Endothelial cell of umbilical vein (primary cell): ENCODE data around the gene HNRNPA2B1.
"Not testable (repeated sequence)": the region's sequence is repeated elsewhere in the genome, so short reads cannot be mapped to it uniquely, and the experiment has no call there.

Experiments used
- CTCF ChIP-seq, 2 donors: IDR thresholded peaks; 1 replicate in 1 of 2; 2 replicates in 1 of 2; pipeline ENCODE4 v1.5.1; 2011; ENCODE audit warnings: low read length in 2 of 2, mild to moderate bottlenecking in 2 of 2, moderate library complexity in 2 of 2, control low read depth in 1 of 2, inconsistent platforms in 1 of 2, low read depth in 1 of 2; ENCODE audit not compliant: insufficient read depth in 1 of 2; ENCODE audit errors: extremely low read depth in 1 of 2
- POLR2A ChIP-seq: IDR thresholded peaks from 2 replicates; pipeline ENCODE4 v1.6.1; 2012; ENCODE audit warnings: low read depth, mild to moderate bottlenecking, control low read depth, low read length

GRCh38 chr7:26176696-26177095 lies 23.9 kb downstream of the HNRNPA2B1 start:
- not testable (repeated sequence) for TF ChIP-seq CTCF (IDR thresholded peaks at IDR 0.05; ENCODE audit: extremely low read depth in 1 of 2, insufficient read depth in 1 of 2, low read depth in 1 of 2, low read length in 2 of 2); POLR2A
